Measurements from ENCODE around the gene NTM. TPM values are rescaled to one million over a fixed set of nuclear protein-coding genes. Genes with fewer than 3 reads are reported as not detected.

NTM gene
- total and polyA plus RNA-seq, 2 of the 8 experiments (the other 6 are each of a cell fraction or from before 2014, with no cell fraction given), result 13.4 to 20.0 TPM

DNA sequence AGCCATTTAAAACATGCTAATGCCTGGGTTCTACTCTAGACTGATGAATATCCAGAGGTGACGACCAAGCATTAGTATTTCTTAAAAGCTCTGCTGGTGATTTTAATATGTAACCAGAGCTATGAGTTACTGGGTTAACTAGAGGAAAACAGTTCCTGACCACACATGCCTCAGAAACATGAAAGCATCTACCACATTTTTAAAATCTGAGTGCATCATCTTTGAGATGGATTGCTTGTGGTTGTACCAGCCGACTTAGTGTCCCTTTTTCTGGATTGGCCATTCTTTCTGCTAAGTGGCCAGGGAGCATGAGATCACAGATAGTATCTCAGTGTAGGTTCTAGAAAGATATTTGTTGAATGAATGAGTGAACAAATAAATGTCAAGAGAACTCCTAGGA is 152.4 kb downstream of the NTM start:
- WGBS, 2 experiments (ENCODE audit: extremely low coverage in 1 of 2, insufficient coverage in 1 of 2, insufficient read length in 1 of 2, insufficient replicate concordance in 2 of 2, low coverage in 1 of 2, low lambda C conversion rate in 2 of 2, missing lambda C conversion rate in 1 of 2), result 86% methylated on average over 2 of the region's 2 CpGs; no CpG with 5 or more reads in 1 of the 2 experiments
- no peak overlapping the region for H2BK12ac ChIP-seq (ENCODE audit: low read depth, low read length)
- no peak for FAIRE-seq
- no peaks in the 10 kb centered on the region for H3K79me2 ChIP-seq (ENCODE audit: control insufficient read depth in 1 of 2, insufficient read depth in 2 of 2, low read length in 2 of 2)
- no peak overlapping the region for H3K9ac ChIP-seq (replicated peaks in 1 of 4; ENCODE audit: extremely low read depth in 1 of 4, low read depth in 3 of 4, low read length in 3 of 4)
- H4K20me1 ChIP-seq (replicated peaks in 1 of 2; ENCODE audit: control insufficient read depth in 1 of 2, insufficient read depth in 2 of 2, low read length in 2 of 2), result peaks cover 0 to 4% of the 10 kb centered on the region in 2 experiments
- no peak overlapping the region for H4K8ac ChIP-seq (ENCODE audit: extremely low read depth, insufficient read depth, low read length)
- no peak overlapping the region for H3K27ac ChIP-seq (ENCODE audit: low read depth, low read length)
- no peak overlapping the region for H2BK5ac ChIP-seq (ENCODE audit: low read depth, low read length)
- H2AK5ac ChIP-seq (ENCODE audit: low read depth, low read length), result no peak overlapping the region
- TF ChIP-seq RFX5 (IDR thresholded peaks at IDR 0.05; ENCODE audit: borderline replicate concordance, low read depth, low read length) (no peak), CREB1 (IDR thresholded peaks at IDR 0.05) (no peak), CBX8 (IDR thresholded peaks at IDR 0.05; ENCODE audit: borderline replicate concordance, low read depth, low read length) (no peak), SIRT6 (IDR thresholded peaks at IDR 0.05; ENCODE audit: low read length) (no peak), CHD2 (IDR thresholded peaks at IDR 0.05; ENCODE audit: low read length) (no peak), SP1 (IDR thresholded peaks at IDR 0.05; ENCODE audit: low read depth, low read length) (no peak), SP2 (IDR thresholded peaks at IDR 0.05; ENCODE audit: low read length) (no peak), NRF1 (IDR thresholded peaks at IDR 0.05; ENCODE audit: low read depth, low read length) (no peak), KDM5A (IDR thresholded peaks at IDR 0.05; ENCODE audit: low read length) (no peak)
- TF ChIP-seq, protein P1, sequence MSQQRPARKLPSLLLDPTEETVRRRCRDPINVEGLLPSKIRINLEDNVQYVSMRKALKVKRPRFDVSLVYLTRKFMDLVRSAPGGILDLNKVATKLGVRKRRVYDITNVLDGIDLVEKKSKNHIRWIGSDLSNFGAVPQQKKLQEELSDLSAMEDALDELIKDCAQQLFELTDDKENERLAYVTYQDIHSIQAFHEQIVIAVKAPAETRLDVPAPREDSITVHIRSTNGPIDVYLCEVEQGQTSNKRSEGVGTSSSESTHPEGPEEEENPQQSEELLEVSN (IDR thresholded peaks at IDR 0.05), result no peak
- TF ChIP-seq, protein P2, sequence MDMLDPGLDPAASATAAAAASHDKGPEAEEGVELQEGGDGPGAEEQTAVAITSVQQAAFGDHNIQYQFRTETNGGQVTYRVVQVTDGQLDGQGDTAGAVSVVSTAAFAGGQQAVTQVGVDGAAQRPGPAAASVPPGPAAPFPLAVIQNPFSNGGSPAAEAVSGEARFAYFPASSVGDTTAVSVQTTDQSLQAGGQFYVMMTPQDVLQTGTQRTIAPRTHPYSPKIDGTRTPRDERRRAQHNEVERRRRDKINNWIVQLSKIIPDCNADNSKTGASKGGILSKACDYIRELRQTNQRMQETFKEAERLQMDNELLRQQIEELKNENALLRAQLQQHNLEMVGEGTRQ (IDR thresholded peaks at IDR 0.05; ENCODE audit: low read length), result no peak
- no peaks in the 10 kb centered on the region for H3K79me1 ChIP-seq (ENCODE audit: low read depth, low read length)
- no peak overlapping the region for H2BK20ac ChIP-seq (ENCODE audit: low read length)
- ChIA-PET POLR2A (ENCODE audit: partially characterized antibody) (interaction anchor here (0.9 kb wide), 1 partner anchor 11 kb away, joined by 3 read pairs; no protein-coding TSS in a partner anchor), CTCF (ENCODE audit: partially characterized antibody) (interaction anchor here (0.6 to 7.6 kb wide), 10 partner anchors 11 to 498 kb away, joined by 3 to 47 read pairs (median 6); no protein-coding TSS in a partner anchor)
- H3K23me2 ChIP-seq (ENCODE audit: low read depth, low read length), result no peaks in the 10 kb centered on the region
- H3K23ac ChIP-seq (ENCODE audit: insufficient read length), result no peak overlapping the region
- H3K4me3 ChIP-seq (ENCODE audit: extremely low read depth in 1 of 4, insufficient read depth in 2 of 4, low read depth in 3 of 4, low read length in 4 of 4), result no peak overlapping the region
- H3K4me1 ChIP-seq (replicated peaks in 1 of 4; ENCODE audit: control insufficient read depth in 3 of 4, insufficient read depth in 4 of 4, low read length in 3 of 4), result no peaks in the 10 kb centered on the region
- no peaks in the 10 kb centered on the region for H3K36me3 ChIP-seq (ENCODE audit: control insufficient read depth in 2 of 4, insufficient read depth in 4 of 4, low read length in 3 of 4)
- H3K18ac ChIP-seq (ENCODE audit: extremely low read depth, low read length), result no peak overlapping the region
- H3K9me3 ChIP-seq (ENCODE audit: insufficient read depth in 2 of 2, low read depth in 1 of 2, low read length in 1 of 2), result no peaks in the 10 kb centered on the region
- DNase-seq (ENCODE audit: low read depth in 1 of 2, low spot score in 2 of 2), result no peak
- H4K91ac ChIP-seq (replicated peaks; ENCODE audit: insufficient read length, low read length), result no peak overlapping the region
- no peak overlapping the region for H2BK120ac ChIP-seq (replicated peaks; ENCODE audit: low read depth, low read length)
- no peak overlapping the region for H4K5ac ChIP-seq (ENCODE audit: insufficient read length, low read depth, low read length)
- H3K4ac ChIP-seq (replicated peaks; ENCODE audit: insufficient read length, low read depth, low read length), result no peak overlapping the region
- H2AFZ ChIP-seq (ENCODE audit: low read length), result no peak overlapping the region
- no peak overlapping the region for H3K14ac ChIP-seq (ENCODE audit: insufficient read length)
- no peak overlapping the region for H3K4me2 ChIP-seq (ENCODE audit: insufficient read depth in 1 of 2, low read depth in 2 of 2, low read length in 2 of 2)
- H3K27me3 ChIP-seq (replicated peaks in 1 of 4; ENCODE audit: control insufficient read depth in 3 of 4, extremely low read depth in 1 of 4, insufficient read depth in 3 of 4, low read length in 3 of 4), result no peaks in the 10 kb centered on the region
- H2BK15ac ChIP-seq (ENCODE audit: low read length), result no peak overlapping the region
- H3K56ac ChIP-seq (replicated peaks; ENCODE audit: insufficient read length, low read depth, low read length), result no peak overlapping the region
